ENCODE results near the gene STK32C.
A peak's percentile ranks its signal among the peaks of the same experiment; 100 is the strongest.

The STK32C gene

GRCh38 chr10:132185601-132186487 lies 121.9 kb downstream of the STK32C start:
- no peak for TF ChIP-seq Cebpa-rat (IDR thresholded peaks at IDR 0.05)
- H3K36me3 ChIP-seq, result peaks cover 19% of the 10 kb centered on the region
- no peak overlapping the region for H3K27ac ChIP-seq
- H3K4me2 ChIP-seq, result peak overlapping the region; percentile 90
- H3K4me1 ChIP-seq, result peaks cover 68% of the 10 kb centered on the region
- peaks cover 11% of the 10 kb centered on the region for H3K27me3 ChIP-seq
- H3K4me3 ChIP-seq, result peak overlapping the region; percentile 62
- H3K9me3 ChIP-seq, result no peaks in the 10 kb centered on the region
- H3K9ac ChIP-seq, result no peak overlapping the region
- peaks cover 51% of the 10 kb centered on the region for H4K20me1 ChIP-seq

- 0 out of 2 replicates have a peak overlapping the region, but pooled peaks have one; percentile 90 for H3K4me2 ChIP-seq
- no peak overlapping the region for H3K27ac ChIP-seq
- no peak overlapping the region for H3K9ac ChIP-seq
- H3K4me1 ChIP-seq, result peaks cover 61% of the 10 kb centered on the region
- TF ChIP-seq Cebpa-rat (IDR thresholded peaks at IDR 0.05), result no peak
- H3K9me3 ChIP-seq, result no peaks in the 10 kb centered on the region
- peaks cover 10% of the 10 kb centered on the region for H3K36me3 ChIP-seq
- H3K4me3 ChIP-seq, result no peak overlapping the region
- H3K27me3 ChIP-seq, result peaks cover 11% of the 10 kb centered on the region
- H4K20me1 ChIP-seq, result peaks cover 45% of the 10 kb centered on the region
Observed at GRCh38 chr10:132184816-132185593, 122.7 kb downstream of the STK32C start.

- Histone ChIP-seq H3K4me3 (no peak overlapping the region), H3K27me3 (peaks cover 11% of the 10 kb centered on the region), H4K20me1 (peaks cover 25% of the 10 kb centered on the region), H3K9ac (no peak overlapping the region), H3K9me3 (no peaks in the 10 kb centered on the region), H3K27ac (no peak overlapping the region), H3K36me3 (no peaks in the 10 kb centered on the region), H3K4me2 (no peak overlapping the region), H3K4me1 (peaks cover 51% of the 10 kb centered on the region)
- no peak for TF ChIP-seq Cebpa-rat (IDR thresholded peaks at IDR 0.05)
Observed at GRCh38 chr10:132183046-132183445, 124.7 kb downstream of the STK32C start.

GRCh38 chr10:132182591-132182990 lies 125.2 kb downstream of the STK32C start:
- TF ChIP-seq Cebpa-rat (IDR thresholded peaks at IDR 0.05), result no peak
- H3K9me3 ChIP-seq, result no peaks in the 10 kb centered on the region
- H4K20me1 ChIP-seq, result peaks cover 21% of the 10 kb centered on the region
- 0 out of 2 replicates have a peak overlapping the region, but pooled peaks have one; percentile 36 for H3K4me2 ChIP-seq
- H3K4me1 ChIP-seq, result peaks cover 46% of the 10 kb centered on the region
- no peak overlapping the region for H3K27ac ChIP-seq
- H3K4me3 ChIP-seq, result no peak overlapping the region
- H3K36me3 ChIP-seq, result no peaks in the 10 kb centered on the region
- peaks cover 11% of the 10 kb centered on the region for H3K27me3 ChIP-seq
- H3K9ac ChIP-seq, result no peak overlapping the region

GRCh38 chr10:132181691-132182425 lies 125.9 kb downstream of the STK32C start:
- Histone ChIP-seq H3K36me3 (no peaks in the 10 kb centered on the region), H3K27ac (no peak overlapping the region), H3K9ac (no peak overlapping the region), H3K4me2 (peak overlapping the region; percentile 36), H4K20me1 (peaks cover 14% of the 10 kb centered on the region), H3K4me1 (peaks cover 42% of the 10 kb centered on the region), H3K27me3 (peaks cover 11% of the 10 kb centered on the region), H3K4me3 (no peak overlapping the region), H3K9me3 (no peaks in the 10 kb centered on the region)
- no peak for TF ChIP-seq Cebpa-rat (IDR thresholded peaks at IDR 0.05)

- Histone ChIP-seq H3K4me1 (peaks cover 43% of the 10 kb centered on the region), H4K20me1 (peaks cover 12% of the 10 kb centered on the region), H3K27ac (no peak overlapping the region), H3K4me2 (no peak overlapping the region), H3K36me3 (no peaks in the 10 kb centered on the region), H3K27me3 (peaks cover 19% of the 10 kb centered on the region), H3K9me3 (no peaks in the 10 kb centered on the region), H3K9ac (no peak overlapping the region), H3K4me3 (no peak overlapping the region)
- no peak for TF ChIP-seq Cebpa-rat (IDR thresholded peaks at IDR 0.05)
Observed at GRCh38 chr10:132180736-132181135, 127.0 kb downstream of the STK32C start.

- peaks cover 12% of the 10 kb centered on the region for H3K27me3 ChIP-seq
- no peaks in the 10 kb centered on the region for H3K9me3 ChIP-seq
- peak overlapping the region; percentile 2; the same call in 1 of the 2 replicates for H3K4me2 ChIP-seq
- no peak overlapping the region for H3K27ac ChIP-seq
- H3K4me1 ChIP-seq, result peaks cover 44% of the 10 kb centered on the region
- H3K36me3 ChIP-seq, result no peaks in the 10 kb centered on the region
- TF ChIP-seq Cebpa-rat (IDR thresholded peaks at IDR 0.05), result no peak
- H3K4me3 ChIP-seq, result no peak overlapping the region
- H4K20me1 ChIP-seq, result peaks cover 2% of the 10 kb centered on the region; the same call in 1 of the 2 replicates
- H3K9ac ChIP-seq, result no peak overlapping the region
Observed at GRCh38 chr10:132179551-132180392, 128.0 kb downstream of the STK32C start.

- no peak for TF ChIP-seq Cebpa-rat (IDR thresholded peaks at IDR 0.05)
- no peak overlapping the region for H3K9ac ChIP-seq
- H3K36me3 ChIP-seq, result no peaks in the 10 kb centered on the region
- H3K4me3 ChIP-seq, result no peak overlapping the region
- no peak overlapping the region for H3K27ac ChIP-seq
- peaks cover 44% of the 10 kb centered on the region for H3K4me1 ChIP-seq
- no peaks in the 10 kb centered on the region for H3K9me3 ChIP-seq
- peak overlapping the region; percentile 2; the same call in 1 of the 2 replicates for H3K4me2 ChIP-seq
- peaks cover 12% of the 10 kb centered on the region for H3K27me3 ChIP-seq
- no peaks in the 10 kb centered on the region; the same call in 1 of the 2 replicates for H4K20me1 ChIP-seq
Observed at GRCh38 chr10:132178672-132179545, 128.8 kb downstream of the STK32C start.
